Endothelial cell of umbilical vein (primary cell): ENCODE results near the gene DEUP1. TPM values are rescaled to one million over a fixed set of nuclear protein-coding genes. Genes with fewer than 3 reads are reported as not detected.

ENCODE experiments used
- BruUV-seq: library from RNA; stranded (reverse); fragments of 400-500 nt; replicated peaks from 2 replicates; lab custom pipeline; 2021; lab: Mats Ljungman, UMichigan
- CTCF ChIA-PET: fragments of 300-600, 350-600 bp; sonication (Branson Sonifier 250); formaldehyde crosslinking; loops from one replicate; lab custom pipeline; 2021; ENCODE audit warnings: antibody characterized with exemption, inconsistent platforms; lab: Charles Lee
- POLR2A ChIA-PET: fragments of 300-600, 350-600 bp; sonication (Branson Sonifier 250); formaldehyde crosslinking; loops from one replicate; lab custom pipeline; 2021; ENCODE audit warnings: antibody characterized with exemption, inconsistent platforms; lab: Charles Lee
- DNase-seq: peaks from one replicate; pipeline ENCODE4 v3.0.0-alpha.2; 2011; ENCODE audit warnings: low read depth, low spot score
- FAIRE-seq: peaks from 2 replicates; lab custom pipeline; 2011; peaks lifted over from hg19 to GRCh38; lab: Jason Lieb, UNC
- H2AFZ ChIP-seq: 2 replicates; pipeline ENCODE4 v1.6.0; 2012; ENCODE audit warnings: low read depth, low read length, control low read depth, inconsistent platforms
- H3K27ac ChIP-seq: 2 replicates; pipeline ENCODE4 v1.5.1; 2011; ENCODE audit warnings: low read depth, mild to moderate bottlenecking, control low read depth, low read length, moderate library complexity; ENCODE audit not compliant: insufficient read depth
- H3K27me3 ChIP-seq, 2 experiments: 2 replicates each; pipeline versions ENCODE4 v1.6.0 to v1.6.1; 2011; ENCODE audit warnings: low read length in 2 of 2, mixed read lengths in 1 of 2; ENCODE audit not compliant: control insufficient read depth in 2 of 2, insufficient read depth in 2 of 2
- H3K36me3 ChIP-seq, 2 experiments: 2 replicates in 1 of 2; 3 replicates in 1 of 2; pipeline ENCODE4 v1.5.1; 2011; ENCODE audit warnings: low read length in 2 of 2, mild to moderate bottlenecking in 1 of 2, moderate library complexity in 1 of 2; ENCODE audit not compliant: control insufficient read depth in 2 of 2, insufficient read depth in 2 of 2; ENCODE audit errors: extremely low read depth in 1 of 2
- H3K4me1 ChIP-seq: 3 replicates; pipeline ENCODE4 v1.5.1; 2011; ENCODE audit warnings: mild to moderate bottlenecking, low read length; ENCODE audit not compliant: control insufficient read depth, insufficient read depth; ENCODE audit errors: extremely low read depth
- H3K4me2 ChIP-seq: 2 replicates; pipeline ENCODE4 v1.6.1; 2011; ENCODE audit warnings: low read length, control low read depth, mixed read lengths; ENCODE audit not compliant: insufficient read depth
- H3K4me3 ChIP-seq, 3 experiments: fragments of 200-600 bp in 1 of 3; sonication (generic), shearing (Covaris generic) in 1 of 3; replicated peaks in 1 of 3; 2 replicates each; pipeline ENCODE4 v1.5.1; 2011 to 2016; ENCODE audit warnings: control low read depth in 3 of 3, low read length in 3 of 3, mild to moderate bottlenecking in 2 of 3, inconsistent platforms in 1 of 3, low read depth in 1 of 3, moderate library complexity in 1 of 3; ENCODE audit not compliant: insufficient read depth in 1 of 3
- H3K79me2 ChIP-seq: 2 replicates; pipeline ENCODE4 v1.6.0; 2012; ENCODE audit warnings: low read length, inconsistent platforms; ENCODE audit not compliant: control insufficient read depth, insufficient read depth
- H3K9ac ChIP-seq: replicated peaks from 2 replicates; pipeline ENCODE3; 2011; ENCODE audit warnings: low read length, control low read depth; ENCODE audit not compliant: insufficient read depth; ENCODE audit errors: extremely low read depth
- H3K9me1 ChIP-seq: replicated peaks from 3 replicates; pipeline ENCODE4 v1.6.0; 2011; ENCODE audit warnings: mild to moderate bottlenecking, low read length; ENCODE audit not compliant: control insufficient read depth, insufficient read depth; ENCODE audit errors: extremely low read depth
- H3K9me3 ChIP-seq: replicated peaks from 2 replicates; pipeline ENCODE4 v1.5.1; 2012; ENCODE audit warnings: low read length, inconsistent platforms; ENCODE audit not compliant: control insufficient read depth, insufficient read depth
- H4K20me1 ChIP-seq: replicated peaks from 2 replicates; pipeline ENCODE3; 2011; ENCODE audit warnings: mild to moderate bottlenecking, low read length; ENCODE audit not compliant: control insufficient read depth, insufficient read depth; ENCODE audit errors: extremely low read depth
- EZH2 ChIP-seq: IDR thresholded peaks from 2 replicates; pipeline ENCODE4 v1.6.1; 2012; ENCODE audit warnings: borderline replicate concordance, low read depth, mild to moderate bottlenecking, moderate library complexity, low read length, inconsistent platforms; ENCODE audit not compliant: severe bottlenecking
- FOS ChIP-seq: IDR thresholded peaks from 2 replicates; pipeline ENCODE4 v1.6.1; 2011; ENCODE audit warnings: mild to moderate bottlenecking, low read length, moderate library complexity, borderline replicate concordance; ENCODE audit not compliant: insufficient read depth
- GATA2 ChIP-seq: IDR thresholded peaks from 2 replicates; pipeline ENCODE4 v1.7.0; 2011; ENCODE audit warnings: low read depth, mild to moderate bottlenecking, moderate library complexity, mixed read lengths, low read length; ENCODE audit not compliant: insufficient read length, insufficient read depth
- JUN ChIP-seq: IDR thresholded peaks from 2 replicates; pipeline ENCODE4 v1.6.1; 2011; ENCODE audit warnings: borderline replicate concordance, low read depth; ENCODE audit not compliant: insufficient read length, insufficient read depth
- MYC ChIP-seq: IDR thresholded peaks from one replicate; pipeline ENCODE4 v1.6.1; 2011; ENCODE audit warnings: mild to moderate bottlenecking, low read depth, low read length
- POLR2A ChIP-seq: IDR thresholded peaks from 2 replicates; pipeline ENCODE4 v1.6.1; 2012; ENCODE audit warnings: low read depth, mild to moderate bottlenecking, control low read depth, low read length
- POLR2AphosphoS5 ChIP-seq: IDR thresholded peaks from 2 replicates; pipeline ENCODE4 v1.6.1; 2012; ENCODE audit warnings: low read depth, mild to moderate bottlenecking, control low read depth, low read length, moderate library complexity; ENCODE audit not compliant: insufficient read depth
- dilution Hi-C: fragments of 300-500 bp; cut with MboI; formaldehyde crosslinking; loops from one replicate; pipeline ENCODE4 v1.15.0; 2019; ENCODE audit warnings: low sequenced_read_pairs; ENCODE audit not compliant: extremely low pct_ligation_motif_present
- intact Hi-C: fragments of 100-400 bp; cut with micrococcal nuclease; formaldehyde crosslinking; loops from one replicate; pipeline ENCODE4 v1.10.0; 2022
- polyA plus RNA-seq, 4 experiments: library from polyadenylated mRNA; depleted of rRNA in 3 of 4; stranded (reverse) in 3 of 4; unstranded in 1 of 4; fragments of >200 nt; gene quantifications; 2 replicates each; pipeline versions ENCODE4 v1.2.1 to v1.2.3, GENCODE V29; 2011 to 2012; ENCODE audit warnings: missing spikeins in 1 of 4
- total RNA-seq: library from RNA; stranded (reverse); gene quantifications from 2 replicates; pipeline ENCODE4 v1.2.3, GENCODE V29; 2021
- TF ChIP-seq, protein P1 (sequence below), 2 donors: IDR thresholded peaks; 1 replicate in 1 of 2; 2 replicates in 1 of 2; pipeline ENCODE4 v1.5.1; 2011; ENCODE audit warnings: low read length in 2 of 2, mild to moderate bottlenecking in 2 of 2, moderate library complexity in 2 of 2, control low read depth in 1 of 2, inconsistent platforms in 1 of 2, low read depth in 1 of 2; ENCODE audit not compliant: insufficient read depth in 1 of 2; ENCODE audit errors: extremely low read depth in 1 of 2
- TF ChIP-seq, protein P2 (sequence below): IDR thresholded peaks from 2 replicates; pipeline ENCODE4 v1.6.1; 2011; ENCODE audit not compliant: insufficient read depth, insufficient read length

The DEUP1 gene
- total and polyA plus RNA-seq, 2 donors (not counting 3 experiments of a cell fraction or from before 2014, with no cell fraction given): not detected

- CTCF ChIA-PET: no interaction called here
Measured at GRCh38 chr11:93344855-93345333, 14.4 kb downstream of the DEUP1 start.

More at GRCh38 chr11:93344855-93345333, 14.4 kb downstream of the DEUP1 start:
- TF ChIP-seq FOS: no peak
- TF ChIP-seq GATA2: no peak
- no peak for TF ChIP-seq MYC
- TF ChIP-seq, protein P1, sequence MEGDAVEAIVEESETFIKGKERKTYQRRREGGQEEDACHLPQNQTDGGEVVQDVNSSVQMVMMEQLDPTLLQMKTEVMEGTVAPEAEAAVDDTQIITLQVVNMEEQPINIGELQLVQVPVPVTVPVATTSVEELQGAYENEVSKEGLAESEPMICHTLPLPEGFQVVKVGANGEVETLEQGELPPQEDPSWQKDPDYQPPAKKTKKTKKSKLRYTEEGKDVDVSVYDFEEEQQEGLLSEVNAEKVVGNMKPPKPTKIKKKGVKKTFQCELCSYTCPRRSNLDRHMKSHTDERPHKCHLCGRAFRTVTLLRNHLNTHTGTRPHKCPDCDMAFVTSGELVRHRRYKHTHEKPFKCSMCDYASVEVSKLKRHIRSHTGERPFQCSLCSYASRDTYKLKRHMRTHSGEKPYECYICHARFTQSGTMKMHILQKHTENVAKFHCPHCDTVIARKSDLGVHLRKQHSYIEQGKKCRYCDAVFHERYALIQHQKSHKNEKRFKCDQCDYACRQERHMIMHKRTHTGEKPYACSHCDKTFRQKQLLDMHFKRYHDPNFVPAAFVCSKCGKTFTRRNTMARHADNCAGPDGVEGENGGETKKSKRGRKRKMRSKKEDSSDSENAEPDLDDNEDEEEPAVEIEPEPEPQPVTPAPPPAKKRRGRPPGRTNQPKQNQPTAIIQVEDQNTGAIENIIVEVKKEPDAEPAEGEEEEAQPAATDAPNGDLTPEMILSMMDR (IDR thresholded peaks at IDR 0.05; ENCODE audit: extremely low read depth in 1 of 2, insufficient read depth in 1 of 2, low read depth in 1 of 2, low read length in 2 of 2): no peak
- TF ChIP-seq EZH2: no peak
- no peak for TF ChIP-seq POLR2A
- TF ChIP-seq POLR2AphosphoS5: no peak
- TF ChIP-seq, protein P2, sequence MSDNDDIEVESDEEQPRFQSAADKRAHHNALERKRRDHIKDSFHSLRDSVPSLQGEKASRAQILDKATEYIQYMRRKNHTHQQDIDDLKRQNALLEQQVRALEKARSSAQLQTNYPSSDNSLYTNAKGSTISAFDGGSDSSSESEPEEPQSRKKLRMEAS: no peak
- no peak for TF ChIP-seq JUN
- POLR2A ChIA-PET: no interaction called here
- no peak overlapping the region for H3K4me3 ChIP-seq
- no peaks in the 10 kb centered on the region for H3K36me3 ChIP-seq
- H2AFZ ChIP-seq: no peak overlapping the region
- H3K4me1 ChIP-seq: no peaks in the 10 kb centered on the region
- no peaks in the 10 kb centered on the region for H3K27me3 ChIP-seq
- no peak overlapping the region for H3K27ac ChIP-seq
- no peaks in the 10 kb centered on the region for H3K9me1 ChIP-seq
- no peaks in the 10 kb centered on the region for H4K20me1 ChIP-seq
- no peak overlapping the region for H3K9ac ChIP-seq
- DNase-seq (no peak), FAIRE-seq (no peak)
- intact Hi-C loops (no loop called here), dilution Hi-C loops (no loop called here)
- no TSS peak for BruUV-seq
- H3K79me2 ChIP-seq: no peaks in the 10 kb centered on the region
- H3K9me3 ChIP-seq: no peaks in the 10 kb centered on the region
- no peak overlapping the region for H3K4me2 ChIP-seq
